ENCODE results near the gene PROSER3. TPM values are rescaled to one million over a fixed set of nuclear protein-coding genes. Genes with fewer than 3 reads are reported as not detected.

Gene PROSER3
- polyA plus RNA-seq, 3 donors, result 1.8 to 14.7 (median 2.9) TPM

DNA sequence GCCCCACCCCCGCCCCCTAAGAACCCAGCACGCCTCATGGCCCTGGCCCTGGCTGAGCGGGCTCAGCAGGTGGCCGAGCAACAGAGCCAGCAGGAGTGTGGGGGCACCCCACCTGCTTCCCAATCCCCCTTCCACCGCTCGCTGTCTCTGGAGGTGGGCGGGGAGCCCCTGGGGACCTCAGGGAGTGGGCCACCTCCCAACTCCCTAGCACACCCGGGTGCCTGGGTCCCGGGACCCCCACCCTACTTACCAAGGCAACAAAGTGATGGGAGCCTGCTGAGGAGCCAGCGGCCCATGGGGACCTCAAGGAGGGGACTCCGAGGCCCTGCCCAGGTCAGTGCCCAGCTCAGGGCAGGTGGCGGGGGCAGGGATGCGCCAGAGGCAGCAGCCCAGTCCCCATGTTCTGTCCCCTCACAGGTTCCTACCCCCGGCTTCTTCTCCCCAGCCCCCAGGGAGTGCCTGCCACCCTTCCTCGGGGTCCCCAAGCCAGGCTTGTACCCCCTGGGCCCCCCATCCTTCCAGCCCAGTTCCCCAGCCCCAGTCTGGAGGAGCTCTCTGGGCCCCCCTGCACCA, 29.3 kb downstream of the PROSER3 start:
- Mint-ChIP-seq H3K4me1 (no peaks in the 10 kb centered on the region), H3K27ac (no peak overlapping the region)

DNA sequence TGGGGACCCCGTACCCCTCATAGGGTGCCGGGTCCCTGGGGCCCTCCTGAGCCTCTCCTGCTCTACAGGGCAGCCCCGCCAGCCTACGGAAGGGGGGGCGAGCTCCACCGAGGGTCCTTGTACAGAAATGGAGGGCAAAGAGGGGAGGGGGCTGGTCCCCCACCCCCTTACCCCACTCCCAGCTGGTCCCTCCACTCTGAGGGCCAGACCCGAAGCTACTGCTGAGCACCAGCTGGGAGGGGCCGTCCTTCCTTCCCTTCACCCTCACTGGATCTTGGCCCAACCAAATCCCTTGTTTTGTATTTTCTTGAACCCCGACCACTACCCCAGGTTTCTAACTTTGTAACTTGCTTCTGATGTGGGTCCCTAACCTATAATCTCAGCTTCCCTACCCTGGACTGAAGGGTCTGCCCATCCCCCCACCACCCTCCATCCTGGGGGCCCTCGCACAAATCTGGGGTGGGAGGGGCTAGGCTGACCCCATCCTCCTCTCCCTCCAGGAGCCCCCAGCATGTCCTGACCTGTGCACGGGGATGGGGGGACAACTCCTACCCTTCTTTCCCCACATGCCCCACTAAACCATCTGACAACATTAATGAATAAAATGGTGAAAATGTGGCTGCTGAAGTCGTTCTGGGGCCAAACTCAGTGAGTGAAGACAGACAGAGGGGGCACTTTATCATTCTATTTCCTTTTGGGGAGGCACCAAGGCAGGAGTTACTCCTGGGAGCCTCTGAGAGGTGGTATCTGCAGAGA, 30.4 kb downstream of the PROSER3 start:
- H3K9me3 ChIP-seq (replicated peaks in 1 of 2; ENCODE audit: control insufficient read depth in 1 of 2, insufficient read depth in 1 of 2, low read length in 2 of 2), result no peaks in the 10 kb centered on the region
- H3K9ac ChIP-seq (ENCODE audit: insufficient read depth, low read length, poor library complexity, severe bottlenecking), result no peak overlapping the region
- no peak overlapping the region for H3K4me2 ChIP-seq (replicated peaks; ENCODE audit: extremely low read depth, low read length, poor library complexity, severe bottlenecking)
- no peak overlapping the region for H2AFZ ChIP-seq (ENCODE audit: insufficient read depth, low read depth, low read length, poor library complexity, severe bottlenecking)
- H3K79me2 ChIP-seq (ENCODE audit: insufficient read depth, low read length), result no peaks in the 10 kb centered on the region
- Mint-ChIP-seq H3K4me3 (no peak overlapping the region), H3K4me1 (no peaks in the 10 kb centered on the region), H3K36me3 (peaks cover 11 to 26% of the 10 kb centered on the region in 2 donors), H3K27ac (no peak overlapping the region), H3K27me3 (ENCODE audit: low read depth in 3 of 3) (peaks cover 0 to 4% (median 3%) of the 10 kb centered on the region in 3 donors), H3K9me3 (no peaks in the 10 kb centered on the region)
- TF ChIP-seq, protein P1, sequence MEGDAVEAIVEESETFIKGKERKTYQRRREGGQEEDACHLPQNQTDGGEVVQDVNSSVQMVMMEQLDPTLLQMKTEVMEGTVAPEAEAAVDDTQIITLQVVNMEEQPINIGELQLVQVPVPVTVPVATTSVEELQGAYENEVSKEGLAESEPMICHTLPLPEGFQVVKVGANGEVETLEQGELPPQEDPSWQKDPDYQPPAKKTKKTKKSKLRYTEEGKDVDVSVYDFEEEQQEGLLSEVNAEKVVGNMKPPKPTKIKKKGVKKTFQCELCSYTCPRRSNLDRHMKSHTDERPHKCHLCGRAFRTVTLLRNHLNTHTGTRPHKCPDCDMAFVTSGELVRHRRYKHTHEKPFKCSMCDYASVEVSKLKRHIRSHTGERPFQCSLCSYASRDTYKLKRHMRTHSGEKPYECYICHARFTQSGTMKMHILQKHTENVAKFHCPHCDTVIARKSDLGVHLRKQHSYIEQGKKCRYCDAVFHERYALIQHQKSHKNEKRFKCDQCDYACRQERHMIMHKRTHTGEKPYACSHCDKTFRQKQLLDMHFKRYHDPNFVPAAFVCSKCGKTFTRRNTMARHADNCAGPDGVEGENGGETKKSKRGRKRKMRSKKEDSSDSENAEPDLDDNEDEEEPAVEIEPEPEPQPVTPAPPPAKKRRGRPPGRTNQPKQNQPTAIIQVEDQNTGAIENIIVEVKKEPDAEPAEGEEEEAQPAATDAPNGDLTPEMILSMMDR (IDR thresholded peaks at IDR 0.05), result no peak
- DNase-seq, result no peak
- no peaks in the 10 kb centered on the region for H3K4me1 ChIP-seq (ENCODE audit: control insufficient read depth in 1 of 2, insufficient read depth in 2 of 2, low read length in 2 of 2)
- no peak overlapping the region for H3K4me3 ChIP-seq (replicated peaks in 1 of 3; ENCODE audit: low read depth in 2 of 3, low read length in 3 of 3)
- H3K27ac ChIP-seq (ENCODE audit: low read depth in 1 of 2, low read length in 2 of 2), result no peak overlapping the region
- no peaks in the 10 kb centered on the region for H3K27me3 ChIP-seq (ENCODE audit: control insufficient read depth in 2 of 2, insufficient read depth in 2 of 2, low read length in 2 of 2)
- intact Hi-C loops (cut with micrococcal nuclease), result no loop called here
- WGBS (ENCODE audit: insufficient coverage), result 96% methylated on average over 3 of the region's 12 CpGs
- H3K36me3 ChIP-seq (replicated peaks in 1 of 2; ENCODE audit: control insufficient read depth in 1 of 2, insufficient read depth in 2 of 2, low read length in 2 of 2), result peaks cover 7 to 13% of the 10 kb centered on the region in 2 donors
- H4K20me1 ChIP-seq (ENCODE audit: insufficient read depth, low read length), result no peaks in the 10 kb centered on the region

More for the DNA sequence above, 29.3 kb downstream of the PROSER3 start:
- DNase-seq, result no peak
- Histone ChIP-seq H3K4me3 (replicated peaks in 1 of 3; ENCODE audit: low read depth in 2 of 3, low read length in 3 of 3) (no peak overlapping the region), H4K20me1 (ENCODE audit: insufficient read depth, low read length) (no peaks in the 10 kb centered on the region), H3K9ac (ENCODE audit: insufficient read depth, low read length, poor library complexity, severe bottlenecking) (no peak overlapping the region), H3K27ac (ENCODE audit: low read depth in 1 of 2, low read length in 2 of 2) (no peak overlapping the region), H2AFZ (ENCODE audit: insufficient read depth, low read depth, low read length, poor library complexity, severe bottlenecking) (no peak overlapping the region), H3K27me3 (ENCODE audit: control insufficient read depth in 2 of 2, insufficient read depth in 2 of 2, low read length in 2 of 2) (no peaks in the 10 kb centered on the region), H3K36me3 (replicated peaks in 1 of 2; ENCODE audit: control insufficient read depth in 1 of 2, insufficient read depth in 2 of 2, low read length in 2 of 2) (peaks cover 17 to 24% of the 10 kb centered on the region in 2 donors), H3K9me3 (replicated peaks in 1 of 2; ENCODE audit: control insufficient read depth in 1 of 2, insufficient read depth in 1 of 2, low read length in 2 of 2) (no peaks in the 10 kb centered on the region), H3K79me2 (ENCODE audit: insufficient read depth, low read length) (no peaks in the 10 kb centered on the region), H3K4me2 (replicated peaks; ENCODE audit: extremely low read depth, low read length, poor library complexity, severe bottlenecking) (no peak overlapping the region), H3K4me1 (ENCODE audit: control insufficient read depth in 1 of 2, insufficient read depth in 2 of 2, low read length in 2 of 2) (no peaks in the 10 kb centered on the region)
- Mint-ChIP-seq H3K36me3 (peaks cover 20 to 37% of the 10 kb centered on the region in 2 donors), H3K4me3 (no peak overlapping the region), H3K27me3 (ENCODE audit: low read depth in 3 of 3) (peaks cover 0 to 5% (median 0%) of the 10 kb centered on the region in 3 donors), H3K9me3 (no peaks in the 10 kb centered on the region)
- TF ChIP-seq, protein P1 (IDR thresholded peaks at IDR 0.05), result no peak
- intact Hi-C loops (cut with micrococcal nuclease), result no loop called here
- 97% methylated on average over 7 of the region's 15 CpGs for whole genome bisulfite sequencing (ENCODE audit: insufficient coverage)

Measured in CD14-positive monocyte (primary cell).